Stimulated activated CD8-positive, alpha-beta memory T cell treated with anti-CD3 and anti-CD28 coated beads, Interleukin-12 subunit alpha, Interleukin-12 subunit beta, amount 100 ng/mL, for 4 hours (primary cell): ENCODE measurements around the gene RANBP3.
"Not testable (repeated sequence)": the region's sequence is repeated elsewhere in the genome, so short reads cannot be mapped to it uniquely, and the experiment has no call there.

Source experiments
- DNase-seq: peaks from one replicate; pipeline ENCODE4 v3.0.0-alpha.2; 2020; ENCODE audit warnings: low read depth

RANBP3 gene

GRCh38 chr19:5903056-5903623 lies 74.8 kb downstream of the RANBP3 start:
- no peak for DNase-seq

GRCh38 chr19:5900976-5901375 lies 77.0 kb downstream of the RANBP3 start:
- DNase-seq, result no peak

GRCh38 chr19:5899728-5900526 lies 78.0 kb downstream of the RANBP3 start:
- DNase-seq, result no peak

- DNase-seq, result no peak
Observed at GRCh38 chr19:5897189-5897969, 80.6 kb downstream of the RANBP3 start.

- DNase-seq, result no peak
Observed at GRCh38 chr19:5896365-5897076, 81.4 kb downstream of the RANBP3 start.

GRCh38 chr19:5895890-5896289 lies 82.0 kb downstream of the RANBP3 start:
- no peak for DNase-seq

- DNase-seq, result no peak
Observed at GRCh38 chr19:5895409-5895808, 82.5 kb downstream of the RANBP3 start.

- no peak for DNase-seq
Observed at GRCh38 chr19:5894704-5895349, 83.1 kb downstream of the RANBP3 start.

- no peak for DNase-seq
Observed at GRCh38 chr19:5893907-5894703, 83.8 kb downstream of the RANBP3 start.

- no peak for DNase-seq
Observed at GRCh38 chr19:5893296-5893903, 84.5 kb downstream of the RANBP3 start.

- DNase-seq, result no peak
Observed at GRCh38 chr19:5892772-5893275, 85.1 kb downstream of the RANBP3 start.

GRCh38 chr19:5891938-5892771 lies 85.8 kb downstream of the RANBP3 start:
- no peak for DNase-seq

GRCh38 chr19:5891572-5891937 lies 86.4 kb downstream of the RANBP3 start:
- no peak for DNase-seq

- DNase-seq, result no peak
Observed at GRCh38 chr19:5890099-5890498, 87.8 kb downstream of the RANBP3 start.

GRCh38 chr19:5889288-5889971 lies 88.5 kb downstream of the RANBP3 start:
- DNase-seq, result no peak

GRCh38 chr19:5884065-5884811 lies 93.7 kb downstream of the RANBP3 start:
- not testable (repeated sequence) for DNase-seq

GRCh38 chr19:5883157-5883873 lies 94.6 kb downstream of the RANBP3 start:
- DNase-seq, result not testable (repeated sequence)
